Memory B cell (primary cell): Measurements from ENCODE around the gene BCL2L14.

Source experiments
- ATAC-seq: fragments of 150-1000 bp; cut with Tn5 transposase; 2 replicates; pipeline ENCODE4 v1.10.0; 2021; ENCODE audit warnings: low read depth, mild to moderate bottlenecking, moderate library complexity
- DNase-seq, 2 donors: peaks; one replicate each; pipeline ENCODE4 v3.0.0; 2022; ENCODE audit warnings: low spot score in 2 of 2
- H3K27ac Mint-ChIP-seq: one replicate; pipeline ENCODE4 v1.8.0; 2022; ENCODE audit warnings: mild to moderate bottlenecking, moderate library complexity, mixed read lengths
- H3K27me3 Mint-ChIP-seq: one replicate; pipeline ENCODE4 v1.8.0; 2022; ENCODE audit warnings: mixed read lengths
- H3K36me3 Mint-ChIP-seq: one replicate; pipeline ENCODE4 v1.8.0; 2022; ENCODE audit warnings: mild to moderate bottlenecking, mixed read lengths
- H3K4me1 Mint-ChIP-seq: one replicate; pipeline ENCODE4 v1.8.0; 2022; ENCODE audit warnings: mixed read lengths
- H3K4me3 Mint-ChIP-seq: one replicate; pipeline ENCODE4 v1.8.0; 2022; ENCODE audit warnings: mild to moderate bottlenecking, moderate library complexity, mixed read lengths
- H3K9me3 Mint-ChIP-seq: one replicate; pipeline ENCODE4 v1.8.0; 2022; ENCODE audit warnings: mixed read lengths

BCL2L14 gene

GRCh38 chr12:12036901-12037300, 33.8 kb upstream of the BCL2L14 start:
- no peaks in the 10 kb centered on the region for H3K36me3 Mint-ChIP-seq
- peaks cover 7% of the 10 kb centered on the region for H3K27me3 Mint-ChIP-seq
- no peak for DNase-seq
- H3K4me3 Mint-ChIP-seq, result no peak overlapping the region
- H3K4me1 Mint-ChIP-seq, result peaks cover 11% of the 10 kb centered on the region
- no peaks in the 10 kb centered on the region for H3K9me3 Mint-ChIP-seq
- H3K27ac Mint-ChIP-seq, result no peak overlapping the region
- no peak for ATAC-seq

DNA sequence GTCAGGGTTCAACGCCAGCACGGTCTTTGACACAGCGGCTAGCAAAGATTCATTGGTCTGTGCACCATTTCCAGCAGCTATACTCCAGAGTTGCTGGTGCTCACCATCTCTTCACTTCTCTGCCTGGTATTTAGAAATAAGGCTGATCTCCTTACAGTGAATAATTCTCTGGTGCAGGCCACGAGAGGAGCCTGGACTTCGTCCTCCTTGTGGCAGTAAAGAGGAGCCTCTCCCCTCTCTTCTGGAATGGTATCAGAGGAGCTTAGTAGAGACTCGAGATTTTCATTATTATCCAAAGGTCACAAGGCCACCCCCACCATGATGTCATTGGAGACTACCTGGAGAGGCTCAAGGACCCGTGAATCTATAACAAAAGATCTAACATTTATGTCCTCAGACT, 30.8 kb upstream of the BCL2L14 start:
- Mint-ChIP-seq H3K4me3 (no peak overlapping the region), H3K27ac (no peak overlapping the region), H3K9me3 (no peaks in the 10 kb centered on the region), H3K36me3 (no peaks in the 10 kb centered on the region), H3K4me1 (no peaks in the 10 kb centered on the region), H3K27me3 (peaks cover 9% of the 10 kb centered on the region)
- DNase-seq, result no peak
- no peak for ATAC-seq

GRCh38 chr12:12046401-12046800, 24.3 kb upstream of the BCL2L14 start:
- Mint-ChIP-seq H3K36me3 (no peaks in the 10 kb centered on the region), H3K27ac (no peak overlapping the region)
- no peak for DNase-seq

GRCh38 chr12:12047682-12048081, 23.1 kb upstream of the BCL2L14 start:
- no peak for ATAC-seq
- Mint-ChIP-seq H3K27ac (no peak overlapping the region), H3K36me3 (no peaks in the 10 kb centered on the region), H3K4me1 (no peaks in the 10 kb centered on the region), H3K27me3 (no peaks in the 10 kb centered on the region), H3K9me3 (no peaks in the 10 kb centered on the region), H3K4me3 (no peak overlapping the region)
- DNase-seq, result no peak

More at GRCh38 chr12:12046401-12046800, 24.3 kb upstream of the BCL2L14 start:
- peaks cover 3% of the 10 kb centered on the region for H3K27me3 Mint-ChIP-seq
- H3K9me3 Mint-ChIP-seq, result no peaks in the 10 kb centered on the region
- ATAC-seq, result no peak
- H3K4me1 Mint-ChIP-seq, result no peaks in the 10 kb centered on the region
- H3K4me3 Mint-ChIP-seq, result no peak overlapping the region

DNA sequence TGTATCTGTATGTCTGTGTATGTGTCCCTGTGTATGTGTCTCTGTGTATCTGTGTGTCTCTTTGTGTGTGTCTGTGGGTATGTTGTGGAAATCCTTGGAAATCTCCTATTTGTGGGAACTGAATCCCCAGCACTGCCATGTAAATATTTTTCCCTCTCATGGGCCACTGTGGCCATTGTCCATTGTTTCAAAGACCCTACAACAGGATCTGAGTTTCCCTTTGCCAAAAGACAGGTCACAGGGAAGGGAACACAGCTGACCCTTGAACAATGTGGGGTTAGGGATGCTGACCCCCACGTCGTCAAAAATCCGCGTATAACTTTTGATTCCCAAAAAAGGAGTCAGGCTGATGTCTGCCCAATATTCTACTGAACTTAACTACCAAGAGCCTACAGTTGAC, 22.5 kb upstream of the BCL2L14 start:
- Mint-ChIP-seq H3K4me3 (no peak overlapping the region), H3K4me1 (no peaks in the 10 kb centered on the region), H3K9me3 (no peaks in the 10 kb centered on the region), H3K27me3 (no peaks in the 10 kb centered on the region), H3K36me3 (no peaks in the 10 kb centered on the region), H3K27ac (no peak overlapping the region)
- no peak for ATAC-seq
- no peak for DNase-seq

GRCh38 chr12:12048714-12049113, 22.0 kb upstream of the BCL2L14 start:
- no peak overlapping the region for H3K27ac Mint-ChIP-seq
- H3K36me3 Mint-ChIP-seq, result no peaks in the 10 kb centered on the region
- H3K4me1 Mint-ChIP-seq, result no peaks in the 10 kb centered on the region
- no peaks in the 10 kb centered on the region for H3K9me3 Mint-ChIP-seq
- no peaks in the 10 kb centered on the region for H3K27me3 Mint-ChIP-seq
- no peak overlapping the region for H3K4me3 Mint-ChIP-seq
- no peak for DNase-seq
- ATAC-seq, result no peak

DNA sequence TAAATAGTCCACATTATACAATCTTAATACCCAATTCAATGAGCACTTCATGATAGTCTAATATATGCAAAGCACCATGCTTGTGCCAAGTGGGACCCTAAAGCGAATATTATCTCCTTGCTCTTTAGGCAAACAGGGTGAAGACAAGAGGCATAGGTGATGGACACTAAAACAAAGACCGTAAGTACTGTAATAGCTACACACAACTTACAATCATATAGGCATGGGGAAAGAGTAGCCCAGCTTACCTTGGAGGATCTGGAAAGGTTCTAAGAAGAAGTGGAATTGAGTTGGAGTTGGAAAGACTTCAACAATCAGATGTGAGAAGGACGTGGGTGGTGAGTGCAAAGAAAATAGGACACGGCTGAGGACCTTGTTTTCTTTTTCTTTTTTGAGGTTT, 19.1 kb upstream of the BCL2L14 start:
- Mint-ChIP-seq H3K9me3 (no peaks in the 10 kb centered on the region), H3K27ac (no peak overlapping the region), H3K4me1 (no peaks in the 10 kb centered on the region)

GRCh38 chr12:12054993-12055392, 15.7 kb upstream of the BCL2L14 start:
- Mint-ChIP-seq H3K27ac (no peak overlapping the region), H3K27me3 (peaks cover 8% of the 10 kb centered on the region), H3K4me3 (no peak overlapping the region), H3K36me3 (no peaks in the 10 kb centered on the region), H3K4me1 (no peaks in the 10 kb centered on the region), H3K9me3 (no peaks in the 10 kb centered on the region)
- DNase-seq (no peak), ATAC-seq (no peak)

More for the DNA sequence above, 19.1 kb upstream of the BCL2L14 start:
- DNase-seq, result no peak
- ATAC-seq, result no peak
- Mint-ChIP-seq H3K36me3 (no peaks in the 10 kb centered on the region), H3K27me3 (no peaks in the 10 kb centered on the region), H3K4me3 (no peak overlapping the region)

DNA sequence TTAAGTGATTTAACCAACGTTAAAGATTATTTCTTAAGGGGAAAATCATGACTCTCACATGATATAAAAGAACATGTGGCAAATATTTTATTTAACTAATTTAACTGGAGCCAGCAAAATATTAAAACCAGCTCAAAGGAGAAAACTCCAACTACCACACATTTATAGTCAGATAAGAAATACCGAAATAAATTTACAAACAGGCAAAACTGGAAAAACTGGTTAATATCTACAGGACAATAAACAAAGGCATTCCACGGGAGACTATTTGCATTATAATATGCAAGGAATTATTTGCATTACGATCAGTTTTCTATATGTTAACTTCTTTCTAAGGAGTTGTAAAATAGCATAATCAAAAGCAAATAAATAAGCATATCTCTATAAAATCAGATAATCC, 13.8 kb upstream of the BCL2L14 start:
- Mint-ChIP-seq H3K4me3 (no peak overlapping the region), H3K27me3 (peaks cover 10% of the 10 kb centered on the region), H3K9me3 (no peaks in the 10 kb centered on the region), H3K36me3 (no peaks in the 10 kb centered on the region), H3K27ac (no peak overlapping the region), H3K4me1 (no peaks in the 10 kb centered on the region)
- DNase-seq, result no peak
- no peak for ATAC-seq

- H3K9me3 Mint-ChIP-seq, result no peaks in the 10 kb centered on the region
- DNase-seq (no peak), ATAC-seq (no peak)
- H3K4me1 Mint-ChIP-seq, result no peaks in the 10 kb centered on the region
- no peak overlapping the region for H3K4me3 Mint-ChIP-seq
- peaks cover 6% of the 10 kb centered on the region for H3K27me3 Mint-ChIP-seq
- no peak overlapping the region for H3K27ac Mint-ChIP-seq
- H3K36me3 Mint-ChIP-seq, result no peaks in the 10 kb centered on the region
Measured at GRCh38 chr12:12064596-12064995, 6.1 kb upstream of the BCL2L14 start.

GRCh38 chr12:12068751-12069150, 2.0 kb upstream of the BCL2L14 start:
- H3K27me3 Mint-ChIP-seq, result peaks cover 2% of the 10 kb centered on the region
- no peak overlapping the region for H3K27ac Mint-ChIP-seq
- no peak overlapping the region for H3K4me3 Mint-ChIP-seq
- no peaks in the 10 kb centered on the region for H3K9me3 Mint-ChIP-seq
- H3K4me1 Mint-ChIP-seq, result peaks cover 12% of the 10 kb centered on the region
- ATAC-seq (no peak), DNase-seq (no peak)
- no peaks in the 10 kb centered on the region for H3K36me3 Mint-ChIP-seq

DNA sequence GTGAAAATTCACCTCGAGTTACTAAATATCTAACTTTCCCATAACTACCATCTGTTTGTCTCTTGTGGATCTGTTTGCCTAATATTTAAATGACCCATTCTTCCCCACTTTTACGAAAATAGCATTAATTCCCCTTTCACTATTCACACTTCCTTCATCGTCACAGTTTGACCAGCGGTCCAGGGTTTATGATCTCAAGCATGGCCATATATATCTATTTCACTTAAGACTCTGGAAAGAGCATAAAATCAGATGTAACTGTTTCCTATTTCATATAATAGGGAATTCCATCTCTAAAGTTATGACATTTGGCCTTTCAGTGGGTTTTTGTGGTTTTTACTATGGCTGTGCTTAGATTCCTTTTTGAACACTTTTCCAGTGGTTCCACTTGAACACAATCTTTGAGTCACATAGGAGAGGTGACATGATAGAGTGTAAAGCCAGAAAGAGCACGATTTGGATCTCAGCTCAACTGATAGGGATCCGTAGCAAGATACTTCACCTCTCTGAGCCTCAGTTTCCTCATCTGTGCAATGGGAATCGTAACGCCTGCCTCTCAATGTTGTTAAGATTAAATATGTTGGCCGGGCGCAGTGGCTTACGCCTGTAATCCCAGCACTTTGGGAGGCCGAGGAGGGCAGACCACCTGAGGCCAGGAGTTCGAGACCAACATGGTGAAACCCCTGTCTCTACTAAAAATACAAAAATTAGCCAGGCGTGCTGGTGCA, 754 bp upstream of the BCL2L14 start:
- no peaks in the 10 kb centered on the region for H3K9me3 Mint-ChIP-seq
- no peak for ATAC-seq
- no peak overlapping the region for H3K4me3 Mint-ChIP-seq
- DNase-seq, result no peak
- H3K27ac Mint-ChIP-seq, result peak overlapping the region; percentile 29
- H3K4me1 Mint-ChIP-seq, result peaks cover 12% of the 10 kb centered on the region
- H3K27me3 Mint-ChIP-seq, result peaks cover 2% of the 10 kb centered on the region
- no peaks in the 10 kb centered on the region for H3K36me3 Mint-ChIP-seq

GRCh38 chr12:12072064-12072760, 1.5 kb downstream of the BCL2L14 start:
- peak; percentile 84 for ATAC-seq
- peaks cover 12% of the 10 kb centered on the region for H3K4me1 Mint-ChIP-seq
- H3K27me3 Mint-ChIP-seq, result peaks cover 6% of the 10 kb centered on the region
- H3K36me3 Mint-ChIP-seq, result no peaks in the 10 kb centered on the region
- peak overlapping the region; percentile 81 for H3K4me3 Mint-ChIP-seq
- peak overlapping the region; percentile 29 for H3K27ac Mint-ChIP-seq
- peak; percentile 23 to 25 for DNase-seq
- H3K9me3 Mint-ChIP-seq, result no peaks in the 10 kb centered on the region

GRCh38 chr12:12079291-12079690, 8.6 kb downstream of the BCL2L14 start:
- Mint-ChIP-seq H3K4me3 (no peak overlapping the region), H3K9me3 (no peaks in the 10 kb centered on the region), H3K27me3 (peaks cover 4% of the 10 kb centered on the region), H3K4me1 (no peaks in the 10 kb centered on the region), H3K36me3 (no peaks in the 10 kb centered on the region), H3K27ac (no peak overlapping the region)
- no peak for ATAC-seq
- no peak for DNase-seq
